GM18505 (cell line): ENCODE data around the gene BMP7.

Experiments
- ATAC-seq: cut with Tn5 transposase; IDR thresholded peaks from one replicate; pipeline ENCODE4 v1.9.1; 2021; ENCODE audit not compliant: unreplicated experiment
- POLR2A ChIP-seq: IDR thresholded peaks from 4 replicates; pipeline ENCODE4 v1.6.1; 2011; ENCODE audit warnings: borderline replicate concordance; ENCODE audit not compliant: insufficient read depth, insufficient read length; ENCODE audit errors: extremely low read depth

Gene BMP7

DNA sequence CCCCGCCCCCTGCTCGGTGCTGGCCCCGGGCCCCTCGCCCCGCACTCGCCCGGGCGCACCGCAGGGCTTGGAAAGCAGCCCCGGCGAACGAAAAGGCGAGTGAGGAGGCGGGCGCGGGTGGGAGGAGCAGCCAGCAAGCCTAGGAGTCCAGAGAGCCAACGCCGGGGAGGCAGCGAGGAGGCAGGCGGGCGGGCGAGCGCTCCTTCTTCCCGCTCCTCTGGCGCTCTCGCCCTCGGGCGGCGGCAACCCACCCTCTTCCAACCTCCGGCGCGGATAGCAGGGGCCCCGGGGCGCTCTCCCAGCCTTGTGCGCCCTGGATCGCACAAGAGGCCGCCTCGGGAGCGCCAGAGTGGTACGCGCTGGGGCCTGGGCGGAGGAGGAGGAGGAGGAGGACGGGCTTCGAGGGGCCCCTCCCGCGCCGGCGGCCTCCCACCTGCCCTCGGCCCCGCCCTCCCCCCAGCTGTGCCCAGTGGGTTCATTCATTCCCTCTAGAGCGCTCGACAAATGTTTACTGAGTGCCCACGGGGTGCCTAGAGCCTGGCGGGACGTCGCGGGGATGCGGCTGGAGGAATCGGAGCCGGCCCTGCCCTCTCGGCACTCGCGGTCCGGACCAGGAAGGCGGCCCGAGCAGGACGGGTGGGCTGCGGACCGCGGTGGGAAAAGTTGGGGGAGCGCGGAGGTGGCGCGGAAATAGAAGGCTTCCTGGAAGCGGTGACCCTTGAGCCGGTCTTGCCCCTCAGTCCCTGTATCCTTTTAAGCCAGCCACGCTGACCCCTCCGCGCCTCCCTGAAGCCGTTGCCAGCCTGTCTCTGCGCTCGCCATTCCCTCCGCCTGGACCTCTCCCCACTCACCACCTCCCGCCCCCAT is at the start of gene BMP7:
BMP7 (minus strand) TSS at position 351 of the 867 bp plus-strand sequence. CDS start 519 bp downstream, outside the sequence.
- ATAC-seq, result no peak
- TF ChIP-seq POLR2A, result no peak

DNA sequence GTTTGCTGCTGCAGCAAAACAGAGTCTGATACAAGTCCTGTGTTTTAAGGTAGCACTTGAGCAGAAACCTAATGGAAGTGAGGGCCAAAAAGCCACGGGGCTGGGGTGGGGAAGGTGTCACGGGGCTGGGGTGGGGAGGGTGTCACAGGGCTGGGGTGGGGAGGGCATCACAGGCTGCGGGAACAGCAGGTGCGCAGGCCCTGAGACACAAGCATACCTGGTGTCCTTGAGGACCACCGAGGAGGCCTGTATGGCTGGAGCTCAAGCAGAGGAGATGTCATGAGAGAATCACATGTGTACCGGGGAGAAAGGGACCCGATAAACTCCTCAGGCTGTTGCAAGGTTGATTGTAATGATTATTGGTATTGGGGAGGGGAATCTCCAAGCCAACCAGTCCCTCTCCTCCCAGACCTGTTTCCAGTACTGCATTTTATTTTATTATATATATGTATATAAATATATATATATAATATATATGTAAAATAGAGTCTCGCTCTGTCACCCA is 49.6 kb upstream of the BMP7 start:
- no peak for ATAC-seq
- TF ChIP-seq POLR2A, result no peak

DNA sequence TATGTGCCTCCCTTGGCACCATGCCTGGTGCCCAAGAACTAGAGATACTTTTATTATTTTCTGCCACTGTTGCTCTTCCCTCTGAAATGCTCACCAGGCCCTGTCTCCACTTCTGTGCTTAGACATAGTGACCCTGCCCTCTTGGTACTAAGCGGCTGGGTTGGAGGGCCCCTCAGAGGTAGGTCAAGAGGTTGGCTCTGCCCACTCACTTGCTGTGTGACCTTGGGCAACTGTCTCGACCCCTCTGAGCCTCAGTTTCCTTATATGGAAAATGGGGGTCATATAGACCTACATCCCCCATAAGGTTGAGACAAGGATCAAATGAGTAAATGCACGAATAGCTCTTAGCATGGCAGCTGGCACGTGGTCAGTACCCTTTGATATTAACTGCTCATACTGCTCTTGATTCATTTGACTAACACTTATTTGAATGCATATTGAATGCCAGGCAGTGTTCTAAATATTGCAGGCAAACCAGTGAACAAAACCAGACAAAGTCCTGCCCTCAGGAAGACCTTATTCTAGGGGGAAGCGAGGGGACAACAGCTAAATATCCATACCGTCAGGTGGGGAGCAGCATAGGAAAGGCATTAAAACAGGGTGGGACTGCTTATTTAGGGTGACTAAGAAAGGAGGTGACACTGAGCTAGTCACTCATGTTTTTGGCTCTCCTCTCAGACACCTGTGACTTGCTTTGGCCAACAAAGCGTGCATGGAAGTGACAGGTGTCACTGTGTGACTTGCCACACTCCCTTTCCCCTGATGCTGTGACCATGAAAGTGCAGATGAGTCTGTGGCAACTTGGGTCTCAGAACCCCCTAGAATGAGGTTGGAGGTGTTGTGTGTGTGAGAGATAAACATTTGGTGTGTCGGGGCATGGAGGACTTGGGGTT is 48.9 kb upstream of the BMP7 start:
- no peak for TF ChIP-seq POLR2A
- no peak for ATAC-seq

DNA sequence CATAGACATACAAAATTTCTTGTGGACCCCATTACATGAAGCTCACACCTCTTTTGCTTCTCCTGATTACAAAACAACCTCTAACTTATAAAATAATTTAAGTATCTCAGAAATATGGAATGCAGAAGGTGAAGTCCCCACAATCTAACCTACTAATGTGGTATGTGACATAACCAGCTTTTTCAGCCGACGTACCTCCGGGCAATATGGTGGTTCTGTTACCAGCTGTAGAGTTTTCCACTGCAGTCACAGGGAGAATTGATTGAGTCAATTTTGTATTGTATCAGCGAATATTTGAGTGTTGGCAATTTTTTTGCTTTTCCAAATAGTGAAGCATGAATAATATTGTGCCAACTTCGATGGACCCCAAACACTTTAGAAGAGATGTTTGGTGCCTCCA is 47.5 kb upstream of the BMP7 start:
- no peak for TF ChIP-seq POLR2A
- ATAC-seq, result no peak

DNA sequence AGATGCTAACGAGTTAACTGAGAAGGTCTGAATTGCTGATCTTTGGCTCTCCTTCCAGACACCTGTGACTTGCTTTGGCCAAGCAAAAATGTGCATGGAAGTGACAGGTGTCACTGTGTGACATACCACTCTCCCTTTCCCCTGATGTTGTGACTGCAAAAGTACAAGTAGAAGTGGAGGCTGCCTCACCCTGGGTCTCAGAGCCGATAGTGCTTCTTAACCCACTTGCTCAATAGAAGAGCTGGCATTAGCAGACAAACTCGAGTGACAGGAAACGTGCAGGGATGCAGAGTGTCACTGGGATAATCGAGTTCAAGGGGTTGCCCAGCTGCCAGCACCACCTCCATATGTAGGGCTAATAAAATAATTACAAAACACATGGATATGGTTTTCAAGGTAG is 46.8 kb upstream of the BMP7 start:
- TF ChIP-seq POLR2A, result no peak
- no peak for ATAC-seq

DNA sequence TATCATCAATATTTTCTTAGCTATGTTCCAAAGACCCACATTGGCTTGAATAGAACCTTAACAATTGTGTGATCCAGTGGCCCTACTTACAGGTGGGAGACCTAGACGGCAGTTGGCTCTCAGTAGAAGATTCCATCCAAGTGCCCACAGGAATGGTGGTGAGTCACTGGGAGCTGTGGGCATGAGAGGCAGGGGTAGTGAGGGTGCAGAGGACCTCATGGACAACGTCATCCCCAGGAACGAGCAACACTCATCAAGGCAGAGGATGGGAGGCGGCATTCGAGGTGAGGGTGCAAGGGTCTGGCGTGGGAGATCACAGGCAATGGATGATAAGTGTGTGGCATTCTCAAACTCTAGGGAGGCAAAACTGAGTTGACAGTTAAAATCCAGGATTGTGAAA is 45.7 kb upstream of the BMP7 start:
- no peak for TF ChIP-seq POLR2A
- ATAC-seq, result no peak

DNA sequence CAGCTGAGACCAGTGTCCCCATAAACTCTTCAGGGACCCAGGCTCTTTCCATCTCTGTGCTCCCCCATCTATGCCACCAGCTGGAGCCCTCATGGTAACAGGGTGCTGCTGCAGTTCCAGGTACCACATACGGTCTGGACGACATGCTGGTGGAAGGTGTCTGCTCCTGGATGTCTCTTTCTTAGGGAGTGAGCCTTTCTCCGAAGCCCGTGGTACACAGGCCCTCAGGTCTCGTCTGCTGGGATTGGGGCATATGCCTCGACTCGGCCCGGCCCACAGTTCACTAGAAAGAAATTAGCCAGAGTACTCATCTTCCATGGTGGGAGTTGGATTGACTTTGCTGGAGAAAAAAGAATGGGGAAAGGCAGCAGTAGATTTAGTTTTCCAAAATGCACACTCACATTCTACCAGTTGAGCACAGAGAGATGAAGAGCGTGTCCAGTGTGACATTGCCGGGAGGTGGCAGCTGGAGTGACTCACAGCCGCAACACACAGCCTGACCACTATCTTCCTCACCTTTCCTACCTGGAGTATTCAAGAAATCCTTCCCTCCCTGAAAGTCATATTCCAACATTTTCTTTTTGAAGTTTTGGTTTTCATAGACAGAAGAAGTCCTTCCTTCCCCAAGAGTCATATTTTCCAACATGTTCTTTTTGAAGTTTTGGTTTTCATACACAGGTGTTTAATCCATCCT is 44.5 kb upstream of the BMP7 start:
- no peak for ATAC-seq
- TF ChIP-seq POLR2A, result no peak

DNA sequence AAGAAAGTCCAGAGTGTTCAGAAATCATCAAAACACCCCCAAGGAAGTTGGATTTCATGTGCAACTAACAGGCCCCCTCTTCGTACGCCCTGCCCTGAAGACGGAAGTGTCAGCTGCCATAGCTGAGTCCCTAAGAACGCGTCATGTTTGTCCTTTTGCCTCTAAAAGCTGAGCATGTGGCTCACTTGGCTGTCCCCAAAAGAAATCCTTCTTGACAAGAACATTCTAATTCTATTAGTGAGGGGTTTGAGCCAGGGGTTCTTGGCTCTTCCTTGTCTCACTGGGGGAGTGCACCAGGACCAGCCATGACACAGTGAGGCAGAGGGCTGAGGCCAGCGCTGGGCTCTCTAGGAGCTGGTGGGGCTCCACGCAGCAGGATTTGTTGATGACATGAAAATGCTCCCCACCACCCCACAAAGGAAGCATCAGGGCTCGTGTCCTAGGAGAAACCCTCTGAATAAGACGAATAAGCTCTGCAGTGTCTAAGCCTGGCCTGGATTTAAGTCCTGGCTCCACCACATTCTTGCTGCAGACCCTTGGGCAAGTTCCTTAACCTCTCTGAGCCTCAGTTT is 43.2 kb upstream of the BMP7 start:
- ATAC-seq, result no peak
- no peak for TF ChIP-seq POLR2A

DNA sequence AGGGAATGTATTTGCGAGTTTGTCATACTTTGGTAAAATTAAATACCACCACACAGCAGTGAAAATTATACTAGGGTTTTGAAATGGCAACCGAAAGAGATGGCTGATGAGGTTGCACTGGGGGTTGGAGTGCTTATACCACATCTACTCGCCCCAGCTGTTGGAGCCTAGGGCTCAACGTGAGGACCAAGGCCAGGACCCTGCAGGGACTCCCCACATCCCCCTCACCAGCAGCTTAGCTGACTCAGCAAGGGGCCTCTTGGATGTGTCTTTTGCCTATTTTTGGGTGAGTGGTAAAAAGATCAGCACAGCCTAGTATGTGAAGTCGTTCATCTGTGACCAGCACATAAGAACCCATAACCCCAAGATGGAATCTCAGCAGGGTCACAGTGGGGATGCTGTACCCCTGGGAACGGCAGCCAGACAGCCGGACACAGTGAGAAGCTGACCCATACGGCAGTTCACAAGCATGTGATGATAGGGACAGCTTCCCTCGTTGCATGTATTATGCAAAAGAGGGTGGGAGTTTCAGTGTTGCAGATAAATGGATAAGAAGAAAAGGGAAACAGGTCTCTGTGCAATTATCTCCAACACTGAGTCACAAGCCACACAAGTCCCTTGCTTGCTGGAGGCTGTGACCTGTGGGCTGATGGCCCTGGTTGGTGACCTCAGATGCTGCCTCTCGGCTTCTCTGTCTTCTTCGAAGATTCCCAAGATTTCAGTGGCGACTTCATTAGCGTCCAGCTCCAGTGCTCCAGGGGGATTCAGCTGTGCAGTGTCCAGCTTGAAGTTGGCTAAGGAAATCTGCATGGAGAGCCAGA is 42.2 kb upstream of the BMP7 start:
- no peak for TF ChIP-seq POLR2A
- ATAC-seq, result no peak

DNA sequence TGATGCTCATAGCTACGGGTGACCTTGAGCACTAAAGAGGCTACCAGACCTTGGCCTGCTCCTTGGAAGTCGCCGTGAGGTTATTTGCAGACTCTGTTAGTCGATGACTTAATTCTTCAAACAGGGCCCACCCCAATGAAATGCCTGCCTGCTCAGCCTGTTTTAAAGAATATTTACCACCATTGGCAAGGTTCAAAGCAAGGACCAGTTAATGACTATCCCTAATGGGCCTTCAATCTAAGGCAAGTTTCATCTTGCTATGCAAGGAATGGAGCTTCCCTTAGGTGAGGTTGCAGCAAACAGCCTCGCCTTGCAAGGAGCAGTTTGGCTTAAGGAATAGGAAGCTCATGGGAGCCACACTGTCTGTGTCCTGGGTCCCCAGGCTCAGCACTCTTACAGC is 40.3 kb upstream of the BMP7 start:
- no peak for ATAC-seq
- no peak for TF ChIP-seq POLR2A

DNA sequence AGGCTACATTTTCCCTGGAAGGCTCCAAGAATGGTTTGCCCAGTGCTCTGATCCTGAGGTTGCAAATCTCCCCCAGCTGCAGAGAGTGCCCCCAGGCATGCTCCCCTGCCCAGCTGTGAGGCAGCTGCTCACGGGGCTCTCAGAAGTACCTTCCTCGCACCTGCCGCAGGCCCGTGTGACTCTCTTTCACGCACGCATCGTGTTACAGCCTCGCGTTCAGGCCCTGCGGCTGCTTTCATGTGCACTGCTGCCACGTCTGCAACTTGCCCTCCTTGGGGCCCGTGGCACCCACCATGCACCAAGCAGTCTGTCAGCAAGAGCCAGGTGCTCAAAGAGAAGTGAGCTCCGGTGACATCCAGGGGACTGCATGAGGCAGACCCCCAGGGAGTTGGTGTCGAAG is 34.6 kb upstream of the BMP7 start:
- no peak for TF ChIP-seq POLR2A
- no peak for ATAC-seq

DNA sequence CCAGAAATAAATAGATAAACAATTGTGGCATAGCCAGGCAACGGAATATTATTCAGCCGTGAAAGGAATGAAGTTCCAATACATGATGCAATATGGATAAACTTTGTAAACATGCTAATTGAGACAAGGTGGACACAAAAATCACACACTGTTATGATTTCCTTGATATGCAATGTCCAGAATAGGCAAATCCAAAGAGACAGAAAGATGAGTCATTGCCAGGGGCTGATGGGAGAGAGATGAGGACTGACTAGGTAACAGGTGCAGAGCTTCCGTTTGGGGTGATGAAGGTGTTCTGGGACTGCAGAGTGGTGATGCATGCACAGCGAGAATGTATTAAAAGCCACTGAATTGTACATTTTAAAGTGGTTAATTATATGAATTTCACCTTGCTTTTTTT is 32.0 kb upstream of the BMP7 start:
- ATAC-seq, result no peak
- no peak for TF ChIP-seq POLR2A
